Ishikawa (cell line): ENCODE measurements around the gene MTIF3.

Experiments
- EGR1 ChIP-seq: IDR thresholded peaks from 2 replicates; pipeline ENCODE4 v1.6.1; 2012
- EP300 ChIP-seq: IDR thresholded peaks from 2 replicates; pipeline ENCODE4 v1.6.1; 2012; ENCODE audit warnings: borderline replicate concordance
- RAD21 ChIP-seq: IDR thresholded peaks from 2 replicates; pipeline ENCODE4 v1.6.1; 2012; ENCODE audit warnings: low read depth
- TAF1 ChIP-seq: IDR thresholded peaks from 2 replicates; pipeline ENCODE4 v1.6.1; 2012; ENCODE audit warnings: low read depth, mild to moderate bottlenecking
- YY1 ChIP-seq: IDR thresholded peaks from 2 replicates; pipeline ENCODE4 v1.6.1; 2012; ENCODE audit warnings: low read depth

DNA sequence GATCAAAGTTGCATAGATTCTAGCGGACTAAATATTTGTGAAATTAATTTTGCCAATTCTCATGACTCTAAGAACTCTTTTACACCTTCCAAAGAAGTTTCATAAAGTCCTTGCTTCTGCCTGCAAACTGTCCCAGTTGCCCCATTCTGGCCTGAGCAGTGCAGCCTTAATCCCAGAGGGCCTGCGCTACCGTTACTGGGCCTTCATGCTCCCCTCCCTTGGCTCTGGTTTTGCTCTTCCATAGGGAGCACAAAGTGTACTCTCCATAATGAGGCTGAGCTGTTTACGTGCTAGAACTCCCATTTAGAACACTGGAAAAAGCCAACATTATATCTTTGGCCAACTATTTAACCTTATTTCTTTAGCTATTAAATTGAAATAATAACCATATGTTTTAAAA is 2.1 kb downstream of the MTIF3 start:
- TF ChIP-seq TAF1 (no peak), EP300 (no peak), EGR1 (no peak), RAD21 (no peak), YY1 (no peak)
